Left ventricle myocardium inferior (tissue), 1 donor: ENCODE measurements around the gene TRAPPC2. TPM values are rescaled to one million over a fixed set of nuclear protein-coding genes. Genes with fewer than 3 reads are reported as not detected.

Source experiments
- DNase-seq: peaks from one replicate; pipeline ENCODE4 v3.0.0-alpha.2; 2020
- H3K27ac ChIP-seq: fragments of 200-600 bp; replicated peaks from 2 replicates; pipeline ENCODE4 v1.8.0; 2021
- H3K27me3 ChIP-seq: fragments of 200-600 bp; 2 replicates; pipeline ENCODE4 v1.8.0; 2021; ENCODE audit warnings: low read depth
- H3K36me3 ChIP-seq: fragments of 200-600 bp; 2 replicates; pipeline ENCODE4 v1.8.0; 2021
- H3K4me1 ChIP-seq: fragments of 200-600 bp; 2 replicates; pipeline ENCODE4 v1.8.0; 2021
- H3K4me3 ChIP-seq: fragments of 200-600 bp; 2 replicates; pipeline ENCODE4 v1.8.0; 2021; ENCODE audit warnings: mild to moderate bottlenecking, moderate library complexity
- H3K9me3 ChIP-seq: fragments of 200-600 bp; replicated peaks from 2 replicates; pipeline ENCODE4 v1.8.0; 2021
- CTCF ChIP-seq: fragments of 200-600 bp; IDR thresholded peaks from 2 replicates; pipeline ENCODE4 v1.8.0; 2021; ENCODE audit warnings: antibody characterized with exemption, mild to moderate bottlenecking, borderline replicate concordance
- intact Hi-C: fragments of 100-400 bp; cut with micrococcal nuclease; formaldehyde crosslinking; loops from one replicate; pipeline ENCODE4 v1.11.0; 2022
- total RNA-seq: library from RNA; stranded (reverse); fragmentation: NEBNext Ultra II Directional; extraction: Animal tissue kit (Norgen Biotek cat#: 25700); gene quantifications from one replicate; pipeline ENCODE4 v1.2.1, GENCODE V29; 2021
- donor health status: DM: no; HTN: yes; CAD: no; lungs with severe emphysema.

Gene TRAPPC2
- total RNA-seq, 1 donor from 2014 or later: 7.2 TPM

- H3K4me1 ChIP-seq: no peaks in the 10 kb centered on the region
- intact Hi-C loops: no loop called here
- H3K4me3 ChIP-seq: no peak overlapping the region
- no peaks in the 10 kb centered on the region for H3K9me3 ChIP-seq
- no peak for TF ChIP-seq CTCF
- H3K36me3 ChIP-seq: peaks cover 40% of the 10 kb centered on the region
- DNase-seq: no peak
- no peaks in the 10 kb centered on the region for H3K27me3 ChIP-seq
- H3K27ac ChIP-seq: no peak overlapping the region
Observed at GRCh38 chrX:13755254-13755653, 20.8 kb upstream of the TRAPPC2 start.

- DNase-seq: no peak
- H3K9me3 ChIP-seq: no peaks in the 10 kb centered on the region
- no peaks in the 10 kb centered on the region for H3K27me3 ChIP-seq
- intact Hi-C loops: loop anchor here (5.0 kb wide), 1 partner anchor 278 kb away; no protein-coding TSS in a partner anchor
- no peak overlapping the region for H3K4me3 ChIP-seq
- H3K27ac ChIP-seq: no peak overlapping the region
- TF ChIP-seq CTCF: no peak
- H3K36me3 ChIP-seq: peaks cover 35% of the 10 kb centered on the region
- no peaks in the 10 kb centered on the region for H3K4me1 ChIP-seq
Observed at GRCh38 chrX:13754765-13755164, 20.3 kb upstream of the TRAPPC2 start.

GRCh38 chrX:13752646-13753045 is 18.2 kb upstream of the TRAPPC2 start:
- Histone ChIP-seq H3K4me1 (no peaks in the 10 kb centered on the region), H3K27me3 (no peaks in the 10 kb centered on the region), H3K9me3 (no peaks in the 10 kb centered on the region), H3K27ac (no peak overlapping the region), H3K36me3 (peaks cover 18% of the 10 kb centered on the region), H3K4me3 (no peak overlapping the region)
- TF ChIP-seq CTCF: no peak
- intact Hi-C loops: loop anchor here (5.0 kb wide), 1 partner anchor 280 kb away; no protein-coding TSS in a partner anchor
- DNase-seq: no peak

GRCh38 chrX:13752141-13752540 is 17.7 kb upstream of the TRAPPC2 start:
- Histone ChIP-seq H3K27ac (no peak overlapping the region), H3K9me3 (no peaks in the 10 kb centered on the region), H3K4me1 (no peaks in the 10 kb centered on the region), H3K36me3 (peaks cover 13% of the 10 kb centered on the region), H3K4me3 (no peak overlapping the region), H3K27me3 (no peaks in the 10 kb centered on the region)
- DNase-seq: no peak
- no peak for TF ChIP-seq CTCF
- intact Hi-C loops: loop anchor here (5.0 kb wide), 1 partner anchor 280 kb away; no protein-coding TSS in a partner anchor

GRCh38 chrX:13750812-13751211 is 16.4 kb upstream of the TRAPPC2 start:
- Histone ChIP-seq H3K27ac (no peak overlapping the region), H3K27me3 (no peaks in the 10 kb centered on the region), H3K9me3 (no peaks in the 10 kb centered on the region), H3K4me1 (no peaks in the 10 kb centered on the region), H3K36me3 (peaks cover 6% of the 10 kb centered on the region), H3K4me3 (no peak overlapping the region)
- intact Hi-C loops: loop anchor here (5.0 kb wide), 1 partner anchor 281 kb away; no protein-coding TSS in a partner anchor
- DNase-seq: no peak
- no peak for TF ChIP-seq CTCF

GRCh38 chrX:13750204-13750603 is 15.8 kb upstream of the TRAPPC2 start:
- DNase-seq: no peak
- H3K36me3 ChIP-seq: peaks cover 6% of the 10 kb centered on the region

More at GRCh38 chrX:13750204-13750603, 15.8 kb upstream of the TRAPPC2 start:
- H3K27ac ChIP-seq: no peak overlapping the region
- no peaks in the 10 kb centered on the region for H3K9me3 ChIP-seq
- TF ChIP-seq CTCF: peak; percentile 62
- no peaks in the 10 kb centered on the region for H3K4me1 ChIP-seq
- H3K4me3 ChIP-seq: no peak overlapping the region
- H3K27me3 ChIP-seq: no peaks in the 10 kb centered on the region
- intact Hi-C loops: loop anchor here (5.0 kb wide), 1 partner anchor 282 kb away; no protein-coding TSS in a partner anchor
